ENCODE results near the gene ACAP1. TPM values are rescaled to one million over a fixed set of nuclear protein-coding genes. Genes with fewer than 3 reads are reported as not detected.
"Not testable (repeated sequence)": the region's sequence is repeated elsewhere in the genome, so short reads cannot be mapped to it uniquely, and the experiment has no call there.

Gene ACAP1
- total and polyA plus RNA-seq, 2 experiments from 2014 or later = 10.2 TPM; not detected in 1

- WGBS (ENCODE audit: low lambda C conversion rate, missing lambda C conversion rate) = 83% methylated on average over 7 of the region's 7 CpGs
- peaks cover 17% of the 10 kb centered on the region for H3K79me2 ChIP-seq
Measured at GRCh38 chr17:7332111-7332510, 4.2 kb upstream of the ACAP1 start.

GRCh38 chr17:7332600-7333069 is 3.7 kb upstream of the ACAP1 start:
- DNase-seq (ENCODE audit: low spot score) = not testable (repeated sequence)

More at GRCh38 chr17:7332111-7332510, 4.2 kb upstream of the ACAP1 start:
- peaks cover 10% of the 10 kb centered on the region for H3K4me1 ChIP-seq (ENCODE audit: insufficient read depth)
- no peak for DNase-seq (ENCODE audit: low spot score)
- H3K27me3 ChIP-seq = no peaks in the 10 kb centered on the region
- no peaks in the 10 kb centered on the region for H3K9me3 ChIP-seq (ENCODE audit: low read depth)
- H3K4me2 ChIP-seq = no peak overlapping the region
- no peaks in the 10 kb centered on the region for H4K20me1 ChIP-seq (ENCODE audit: insufficient read depth, poor library complexity, severe bottlenecking)
- no peak for TF ChIP-seq EZH2phosphoT487 (IDR thresholded peaks at IDR 0.05; ENCODE audit: low read depth, severe bottlenecking, unreplicated experiment)
- TF ChIP-seq CTCF (IDR thresholded peaks at IDR 0.05; ENCODE audit: poor library complexity) = no peak
- no peak for TF ChIP-seq EZH2 (IDR thresholded peaks at IDR 0.05; ENCODE audit: borderline replicate concordance)
- H2AFZ ChIP-seq = no peak overlapping the region
- H3K27ac ChIP-seq = no peak overlapping the region
- no peak overlapping the region for H3K4me3 ChIP-seq
- H3K9me2 ChIP-seq (replicated peaks; ENCODE audit: insufficient read depth) = no peaks in the 10 kb centered on the region
- H3K36me3 ChIP-seq (replicated peaks; ENCODE audit: insufficient read depth, low read depth) = no peaks in the 10 kb centered on the region

GRCh38 chr17:7334938-7335538 is 1.3 kb upstream of the ACAP1 start:
- H3K27ac ChIP-seq = no peak overlapping the region
- H4K20me1 ChIP-seq (ENCODE audit: insufficient read depth, poor library complexity, severe bottlenecking) = no peaks in the 10 kb centered on the region
- H2AFZ ChIP-seq = no peak overlapping the region
- no peaks in the 10 kb centered on the region for H3K9me2 ChIP-seq (replicated peaks; ENCODE audit: insufficient read depth)
- no peak for DNase-seq (ENCODE audit: low spot score)
- WGBS (ENCODE audit: low lambda C conversion rate, missing lambda C conversion rate) = 87% methylated on average over 3 of the region's 3 CpGs
- H3K4me1 ChIP-seq (ENCODE audit: insufficient read depth) = peaks cover 4% of the 10 kb centered on the region
- no peak overlapping the region for H3K4me3 ChIP-seq
- H3K27me3 ChIP-seq = no peaks in the 10 kb centered on the region
- TF ChIP-seq CTCF (IDR thresholded peaks at IDR 0.05; ENCODE audit: poor library complexity) = no peak
- TF ChIP-seq EZH2phosphoT487 (IDR thresholded peaks at IDR 0.05; ENCODE audit: low read depth, severe bottlenecking, unreplicated experiment) = no peak
- no peak for TF ChIP-seq EZH2 (IDR thresholded peaks at IDR 0.05; ENCODE audit: borderline replicate concordance)
- H3K4me2 ChIP-seq = no peak overlapping the region
- no peaks in the 10 kb centered on the region for H3K79me2 ChIP-seq
- H3K9me3 ChIP-seq (ENCODE audit: low read depth) = no peaks in the 10 kb centered on the region
- H3K36me3 ChIP-seq (replicated peaks; ENCODE audit: insufficient read depth, low read depth) = no peaks in the 10 kb centered on the region

More at GRCh38 chr17:7332600-7333069, 3.7 kb upstream of the ACAP1 start:
- not testable (repeated sequence) for H3K27me3 ChIP-seq; H3K9me2 ChIP-seq (replicated peaks; ENCODE audit: insufficient read depth); H3K4me2 ChIP-seq; H2AFZ ChIP-seq; H3K27ac ChIP-seq; H3K4me3 ChIP-seq; H3K9me3 ChIP-seq (ENCODE audit: low read depth); H3K4me1 ChIP-seq (ENCODE audit: insufficient read depth); H3K36me3 ChIP-seq (replicated peaks; ENCODE audit: insufficient read depth, low read depth); H4K20me1 ChIP-seq (ENCODE audit: insufficient read depth, poor library complexity, severe bottlenecking)
- peaks cover 13% of the 10 kb centered on the region for H3K79me2 ChIP-seq
- WGBS (ENCODE audit: low lambda C conversion rate, missing lambda C conversion rate) = 52% methylated on average over 14 of the region's 14 CpGs

- not testable (repeated sequence) for H3K27ac ChIP-seq; H3K36me3 ChIP-seq (replicated peaks; ENCODE audit: insufficient read depth, low read depth); H3K4me3 ChIP-seq; H3K79me2 ChIP-seq; H3K4me1 ChIP-seq (ENCODE audit: insufficient read depth); DNase-seq (ENCODE audit: low spot score); H4K20me1 ChIP-seq (ENCODE audit: insufficient read depth, poor library complexity, severe bottlenecking); H3K9me2 ChIP-seq (replicated peaks; ENCODE audit: insufficient read depth); H2AFZ ChIP-seq; H3K27me3 ChIP-seq; H3K9me3 ChIP-seq (ENCODE audit: low read depth); H3K4me2 ChIP-seq
- WGBS (ENCODE audit: low lambda C conversion rate, missing lambda C conversion rate) = 93% methylated on average over 13 of the region's 13 CpGs
Measured at GRCh38 chr17:7335765-7336164, 564 bp upstream of the ACAP1 start.

GRCh38 chr17:7337600-7337999 is 1.3 kb downstream of the ACAP1 start:
- H3K27ac ChIP-seq; H3K4me1 ChIP-seq (ENCODE audit: insufficient read depth); H3K4me2 ChIP-seq; H3K27me3 ChIP-seq; H3K36me3 ChIP-seq (replicated peaks; ENCODE audit: insufficient read depth, low read depth); H3K79me2 ChIP-seq; H3K9me2 ChIP-seq (replicated peaks; ENCODE audit: insufficient read depth); H4K20me1 ChIP-seq (ENCODE audit: insufficient read depth, poor library complexity, severe bottlenecking); H3K9me3 ChIP-seq (ENCODE audit: low read depth); DNase-seq (ENCODE audit: low spot score); H2AFZ ChIP-seq; H3K4me3 ChIP-seq: not testable (repeated sequence)
- WGBS (ENCODE audit: low lambda C conversion rate, missing lambda C conversion rate) = 90% methylated on average over 7 of the region's 7 CpGs
